Muscle of arm (tissue), 12 donors: ENCODE results near the gene PDE3B. TPM values are rescaled to one million over a fixed set of nuclear protein-coding genes. Genes with fewer than 3 reads are reported as not detected.
"Not testable (repeated sequence)": the region's sequence is repeated elsewhere in the genome, so short reads cannot be mapped to it uniquely, and the experiment has no call there.

ENCODE experiments used
- DNase-seq: peaks from one replicate; pipeline ENCODE4 v3.0.0-alpha.2; 2013
- polyA plus RNA-seq, 12 donors: library from polyadenylated mRNA; unstranded; fragments of 120-200 nt; gene quantifications; one replicate each; pipeline ENCODE4 v1.2.1, GENCODE V29; 2013; ENCODE audit not compliant: insufficient read length in 12 of 12

Gene PDE3B
- polyA plus RNA-seq, 12 donors, result 1.3 to 5.6 (median 2.1) TPM; not detected in 1

GRCh38 chr11:14673824-14674405 is 30.3 kb downstream of the PDE3B start:
- no peak for DNase-seq

- DNase-seq, result no peak
These were observed 32.5 kb downstream of the PDE3B start for GRCh38 chr11:14676068-14676467.

DNA sequence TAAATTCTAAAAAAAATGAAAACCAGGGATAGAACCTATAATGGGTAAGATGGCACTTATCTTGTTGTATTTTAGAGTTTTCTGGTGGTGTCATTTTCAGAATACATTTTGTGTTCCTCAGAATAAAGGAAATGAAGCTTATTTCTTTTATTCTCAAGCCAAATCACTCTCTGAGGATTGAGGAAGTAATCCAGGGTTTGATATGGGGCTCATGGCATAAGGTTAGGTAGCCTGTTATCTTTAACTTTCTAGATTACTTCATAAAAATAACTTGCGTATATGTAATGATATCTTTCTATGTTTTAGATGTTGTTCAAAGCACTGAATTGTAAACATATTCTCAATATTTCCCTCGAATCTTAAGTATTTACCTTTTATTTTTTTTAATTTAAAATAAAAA is 33.5 kb downstream of the PDE3B start:
- DNase-seq, result no peak

GRCh38 chr11:14678350-14678749 is 34.7 kb downstream of the PDE3B start:
- no peak for DNase-seq

DNA sequence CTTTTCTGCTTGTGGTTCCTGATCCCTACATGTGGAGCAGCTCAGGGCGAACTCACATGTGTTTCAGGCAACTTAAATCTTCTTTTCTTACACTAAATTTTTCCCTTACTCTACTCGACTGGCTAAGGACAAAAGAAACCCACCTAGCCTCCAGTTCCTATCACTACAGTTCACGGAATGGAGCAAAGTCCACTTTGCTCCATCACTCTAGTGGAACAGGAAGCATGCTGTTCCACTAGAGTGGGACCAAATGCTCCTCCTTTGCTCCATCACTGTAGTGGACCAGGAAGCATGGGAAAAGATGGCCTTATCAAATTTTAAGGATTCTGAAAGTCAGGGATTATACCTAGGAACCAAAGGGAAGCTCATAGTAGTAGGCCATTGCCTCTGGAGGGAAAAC is 36.1 kb downstream of the PDE3B start:
- no peak for DNase-seq

DNA sequence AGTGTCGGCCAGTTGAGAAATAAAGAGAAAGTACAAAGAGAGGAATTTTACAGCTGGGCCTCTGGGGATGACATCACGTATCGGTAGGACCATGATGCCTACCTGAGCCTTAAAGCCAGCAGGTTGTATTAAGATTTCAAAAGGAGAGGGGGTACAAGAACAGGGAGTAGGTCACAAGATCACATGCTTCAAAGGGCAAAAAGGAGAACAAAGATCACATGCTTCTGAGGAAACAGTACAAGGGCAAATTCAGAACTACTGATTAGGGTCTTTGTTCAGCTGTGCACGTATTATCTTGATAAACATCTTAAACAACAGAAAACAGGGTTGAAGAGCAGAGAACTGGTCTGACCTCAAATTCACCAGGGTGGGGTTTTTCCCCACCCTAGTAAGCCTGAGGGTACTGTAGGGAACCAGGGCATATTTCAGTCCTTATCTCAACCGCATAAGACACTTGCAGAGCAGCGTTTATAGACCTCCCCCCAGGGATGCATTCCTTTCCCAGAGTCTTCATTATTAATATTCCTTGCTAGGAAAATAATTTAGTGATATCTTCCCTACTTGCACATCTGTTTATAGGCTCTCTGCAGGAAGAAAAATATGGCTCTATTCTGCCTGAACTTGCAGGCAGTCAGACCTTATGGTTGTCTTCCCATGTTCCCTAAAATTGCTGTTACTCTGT is 40.8 kb downstream of the PDE3B start:
- DNase-seq, result not testable (repeated sequence)

DNA sequence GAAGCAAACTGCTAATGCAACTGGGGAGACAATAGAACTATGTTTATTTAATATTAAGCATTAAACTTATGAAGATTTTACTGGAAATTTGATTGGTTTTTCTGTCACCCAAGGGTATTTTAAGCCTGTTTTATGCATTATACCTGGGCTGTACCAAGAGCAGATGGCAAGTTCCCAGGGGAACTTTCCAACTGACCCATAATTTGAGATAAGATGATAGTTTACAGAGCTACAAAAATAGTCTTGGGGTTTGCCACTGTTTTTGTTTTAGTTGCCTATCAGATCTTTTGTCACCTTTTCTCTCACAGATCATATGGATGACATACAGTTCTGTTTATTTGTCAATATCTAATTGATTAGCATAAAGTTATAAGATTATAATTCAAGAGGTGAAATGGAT is 43.9 kb downstream of the PDE3B start:
- no peak for DNase-seq

DNA sequence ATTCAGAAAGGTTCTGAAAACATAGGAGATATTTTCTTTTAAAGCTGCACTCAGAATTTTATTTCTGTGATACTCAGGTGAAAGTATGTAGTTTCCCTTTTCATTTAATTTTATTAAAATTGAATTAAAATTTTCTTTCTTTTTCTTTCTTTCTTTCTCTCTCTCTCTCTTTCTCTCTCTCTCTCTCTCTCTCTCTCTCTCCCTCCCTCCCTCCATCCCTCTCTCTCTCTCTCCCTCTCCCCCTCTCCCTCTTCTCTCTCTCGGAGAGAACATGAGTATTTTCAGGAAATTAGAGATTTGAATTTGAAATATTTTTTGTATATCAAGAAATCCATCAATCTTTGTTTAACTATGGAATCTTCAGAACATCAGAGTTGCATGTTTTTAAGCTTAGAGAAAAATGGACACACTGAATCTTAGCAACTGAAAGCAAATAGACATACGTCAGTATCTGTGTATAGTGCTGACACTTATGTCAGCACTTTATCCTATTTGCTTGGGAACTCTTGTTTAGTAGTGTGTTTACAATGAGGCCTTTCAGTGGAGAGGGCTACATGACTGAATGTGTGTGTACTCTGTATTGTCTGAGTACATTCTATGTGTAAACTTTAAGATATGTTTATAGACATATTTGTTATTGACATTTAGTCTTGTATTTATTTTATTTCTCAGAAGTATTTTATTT is 44.5 kb downstream of the PDE3B start:
- DNase-seq, result no peak

GRCh38 chr11:14695656-14696055 is 52.1 kb downstream of the PDE3B start:
- not testable (repeated sequence) for DNase-seq

GRCh38 chr11:14698771-14699170 is 55.2 kb downstream of the PDE3B start:
- no peak for DNase-seq

DNA sequence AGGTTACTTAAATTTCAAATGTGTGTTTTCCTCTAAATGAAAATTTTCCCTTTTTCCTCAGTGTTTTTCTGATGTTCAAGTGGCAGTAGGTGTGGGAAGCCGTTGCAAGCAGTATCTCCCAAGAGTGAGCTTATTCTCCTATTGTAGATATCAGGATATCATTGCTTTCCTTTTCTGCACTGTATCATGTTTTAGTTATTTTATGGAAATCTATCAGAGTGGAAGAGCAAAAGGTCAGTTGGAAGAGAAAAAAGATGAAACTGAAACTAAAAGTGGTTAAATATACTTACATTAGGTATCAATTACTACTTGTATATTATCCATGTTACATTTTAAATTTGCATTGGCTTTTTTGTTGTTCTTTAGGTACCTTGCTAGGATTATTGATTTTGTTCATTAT is 57.0 kb downstream of the PDE3B start:
- no peak for DNase-seq

- no peak for DNase-seq
These were observed 59.2 kb downstream of the PDE3B start for GRCh38 chr11:14702760-14703159.

GRCh38 chr11:14703731-14704130 is 60.1 kb downstream of the PDE3B start:
- no peak for DNase-seq

GRCh38 chr11:14705067-14705466 is 61.5 kb downstream of the PDE3B start:
- DNase-seq, result no peak

DNA sequence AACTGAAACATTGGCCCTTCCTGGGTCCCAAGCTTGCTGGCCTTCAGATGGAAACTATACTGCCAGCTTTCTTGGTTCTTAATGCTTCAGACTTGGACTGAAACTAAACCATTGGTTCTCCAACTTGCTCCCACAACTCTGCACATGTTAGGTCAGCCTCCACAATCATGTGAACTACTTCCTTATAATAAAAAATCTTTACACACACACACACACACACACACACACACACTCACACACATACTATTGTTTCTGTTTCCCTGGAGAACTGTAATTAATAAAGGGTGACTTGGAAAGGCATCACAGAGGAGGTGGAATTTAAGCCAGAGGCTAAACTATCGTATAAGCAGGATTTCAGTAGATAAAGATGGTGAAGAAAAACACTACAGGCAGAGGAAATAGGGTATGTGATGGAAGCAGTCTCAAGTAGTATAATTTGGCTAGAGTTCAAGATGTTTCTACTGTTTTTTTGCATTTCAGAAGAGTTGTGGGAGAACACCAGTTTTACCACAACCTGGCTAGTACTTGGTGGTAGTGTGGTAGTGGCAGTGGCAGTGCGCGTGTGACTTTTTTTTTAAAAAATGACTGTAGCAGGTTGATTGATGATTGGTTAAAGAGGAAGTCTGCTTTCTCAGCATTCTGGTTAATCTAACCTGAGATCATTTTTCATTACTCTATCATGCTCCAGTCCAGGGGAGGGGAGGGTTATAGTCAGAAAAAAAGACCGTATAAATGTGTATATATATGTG is 70.1 kb downstream of the PDE3B start:
- DNase-seq, result no peak

DNA sequence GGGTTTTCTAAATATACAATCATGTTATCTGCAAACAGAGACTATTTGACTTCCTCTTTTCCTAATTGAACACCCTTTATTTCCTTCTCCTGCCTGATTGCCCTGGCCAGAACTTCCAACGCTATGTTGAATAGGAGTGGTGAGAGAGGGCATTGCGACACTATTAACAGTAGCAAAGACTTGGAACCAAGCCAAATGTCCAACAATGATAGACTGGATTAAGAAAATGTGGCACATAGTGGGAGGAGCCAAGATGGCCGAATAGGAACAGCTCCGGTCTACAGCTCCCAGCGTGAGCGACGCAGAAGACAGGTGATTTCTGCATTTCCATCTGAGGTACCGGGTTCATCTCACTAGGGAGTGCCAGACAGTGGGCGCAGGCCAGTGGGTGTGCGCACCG is 72.1 kb downstream of the PDE3B start:
- DNase-seq, result not testable (repeated sequence)

GRCh38 chr11:14722496-14722895 is 78.9 kb downstream of the PDE3B start:
- DNase-seq, result no peak

DNA sequence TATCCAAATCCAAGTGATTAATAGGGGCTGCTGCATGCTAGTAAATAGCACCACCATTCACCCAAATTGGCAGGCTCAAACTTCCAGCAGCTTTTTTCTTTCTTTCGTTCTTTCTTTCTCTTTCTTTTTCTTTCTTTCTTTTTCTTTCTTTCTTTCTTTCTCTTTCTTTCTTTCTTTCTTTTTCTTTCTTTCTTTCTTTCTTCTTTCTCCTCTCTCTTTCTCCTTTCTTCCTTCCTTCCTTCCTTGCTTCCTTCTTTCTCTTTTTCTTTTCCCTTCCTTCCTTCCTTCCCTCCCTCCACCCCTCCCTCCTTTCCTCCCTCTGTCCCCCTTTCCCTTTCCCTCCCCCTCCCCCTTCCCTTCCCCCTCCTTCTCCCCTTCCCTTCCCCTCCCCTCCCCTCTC is 81.5 kb downstream of the PDE3B start:
- DNase-seq, result no peak

DNA sequence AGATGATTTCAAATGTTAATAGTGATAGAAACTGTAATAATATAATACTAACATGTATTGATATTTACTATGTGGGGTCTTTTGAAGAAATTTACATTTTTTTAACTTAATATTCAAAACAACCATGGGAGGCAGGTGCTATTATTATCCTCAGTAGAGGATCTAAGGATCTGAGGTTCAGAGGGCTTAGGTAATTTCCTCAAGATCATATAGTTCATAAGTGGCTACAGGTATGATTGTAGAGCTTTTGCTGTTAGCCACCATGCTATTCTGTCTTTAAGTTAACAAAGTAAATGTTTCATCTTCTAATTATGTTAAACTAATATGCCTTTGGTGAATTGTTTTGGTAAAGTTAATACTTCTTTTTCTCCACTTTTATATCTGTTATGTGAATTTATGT is 83.6 kb downstream of the PDE3B start:
- no peak for DNase-seq

- no peak for DNase-seq
These were observed 84.1 kb downstream of the PDE3B start for GRCh38 chr11:14727746-14728145.

DNA sequence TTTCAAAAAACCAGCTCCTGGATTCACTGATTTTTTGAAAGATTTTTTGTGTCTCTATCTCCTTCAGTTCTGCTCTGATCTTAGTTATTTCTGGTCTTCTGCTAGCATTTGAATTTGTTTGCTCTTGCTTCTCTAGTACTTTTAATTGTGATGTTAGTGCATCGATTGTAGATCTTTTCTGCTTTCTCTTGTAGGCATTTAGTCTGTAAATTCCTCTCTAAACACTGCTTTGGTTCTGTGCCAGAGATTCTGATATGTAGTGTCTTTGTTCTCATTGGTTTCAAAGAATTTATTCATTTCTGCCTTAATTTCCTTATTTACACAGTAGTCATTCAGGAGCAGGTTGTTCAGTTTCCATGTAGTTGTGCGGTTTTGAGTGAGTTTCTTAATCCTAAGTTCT is 96.9 kb downstream of the PDE3B start:
- DNase-seq, result not testable (repeated sequence)

DNA sequence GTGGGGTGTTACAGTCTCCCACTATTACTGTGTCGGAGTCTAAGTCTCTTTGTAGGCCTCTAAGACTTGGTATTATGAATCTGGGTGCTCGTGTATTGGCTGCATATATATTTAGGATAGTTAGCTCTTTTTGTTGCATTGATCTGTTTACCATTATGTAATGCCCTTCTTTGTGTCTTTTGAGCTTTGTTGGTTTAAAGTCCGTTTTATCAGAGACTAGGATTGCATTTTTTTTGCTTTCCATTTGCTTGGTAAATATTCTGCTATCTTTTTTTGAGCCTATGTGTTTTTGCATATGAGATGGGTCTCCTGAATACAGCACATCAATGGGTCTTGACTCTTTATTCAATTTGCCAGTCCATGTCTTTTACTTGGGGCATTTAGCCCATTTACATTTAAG is 97.6 kb downstream of the PDE3B start:
- no peak for DNase-seq
